GM10266 (cell line): Measurements from ENCODE around the gene ZNF564.
"Not testable (repeated sequence)": the region's sequence is repeated elsewhere in the genome, so short reads cannot be mapped to it uniquely, and the experiment has no call there.

ENCODE experiments used
- DNase-seq: peaks from one replicate; pipeline ENCODE4 v3.0.0; 2012; ENCODE audit errors: extremely low spot score
- CTCF ChIP-seq: IDR thresholded peaks from 2 replicates; pipeline ENCODE4 v1.5.1; 2012; ENCODE audit warnings: mild to moderate bottlenecking, low read depth; ENCODE audit not compliant: control insufficient read depth, insufficient read depth; ENCODE audit errors: missing control alignments

The ZNF564 gene

GRCh38 chr19:12496480-12496879 is 54.8 kb downstream of the ZNF564 start:
- no peak for DNase-seq
- TF ChIP-seq CTCF = no peak

- peak; percentile 60 for TF ChIP-seq CTCF
- peak; percentile 86 for DNase-seq
Measured at GRCh38 chr19:12495002-12495802, 56.1 kb downstream of the ZNF564 start.

GRCh38 chr19:12494260-12494860 is 56.9 kb downstream of the ZNF564 start:
- no peak for TF ChIP-seq CTCF
- no peak for DNase-seq

GRCh38 chr19:12486265-12486783 is 65.0 kb downstream of the ZNF564 start:
- not testable (repeated sequence) for DNase-seq

- DNase-seq = no peak
- TF ChIP-seq CTCF = no peak
Measured at GRCh38 chr19:12485571-12485970, 65.7 kb downstream of the ZNF564 start.

- no peak for DNase-seq
- TF ChIP-seq CTCF = no peak
Measured at GRCh38 chr19:12485052-12485416, 66.2 kb downstream of the ZNF564 start.

- TF ChIP-seq CTCF = no peak
- DNase-seq = peak; percentile 94
Measured at GRCh38 chr19:12484371-12485051, 66.8 kb downstream of the ZNF564 start, which contains the start of gene ZNF709. Gene ZNF709, minus strand, starts transcription at chr19:12484816. Its CDS starts 159 bp downstream, at chr19:12484657.
